ENCODE results near the gene THBS1.

DNA sequence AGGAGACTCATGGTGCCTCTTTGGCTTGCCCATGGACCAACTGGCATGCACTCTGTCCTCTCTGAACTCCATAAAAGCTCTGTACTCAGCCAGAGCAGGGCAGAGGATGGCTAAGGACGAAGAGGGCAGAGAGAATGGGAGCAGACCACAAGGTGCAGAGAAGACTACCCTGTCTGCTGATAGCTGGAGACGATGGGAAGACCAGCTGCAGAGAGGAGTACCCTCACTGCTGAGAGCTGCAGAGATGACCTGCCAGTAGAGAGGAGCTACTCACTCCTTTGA is 65.0 kb downstream of the THBS1 start:
- TF ChIP-seq, protein P1, sequence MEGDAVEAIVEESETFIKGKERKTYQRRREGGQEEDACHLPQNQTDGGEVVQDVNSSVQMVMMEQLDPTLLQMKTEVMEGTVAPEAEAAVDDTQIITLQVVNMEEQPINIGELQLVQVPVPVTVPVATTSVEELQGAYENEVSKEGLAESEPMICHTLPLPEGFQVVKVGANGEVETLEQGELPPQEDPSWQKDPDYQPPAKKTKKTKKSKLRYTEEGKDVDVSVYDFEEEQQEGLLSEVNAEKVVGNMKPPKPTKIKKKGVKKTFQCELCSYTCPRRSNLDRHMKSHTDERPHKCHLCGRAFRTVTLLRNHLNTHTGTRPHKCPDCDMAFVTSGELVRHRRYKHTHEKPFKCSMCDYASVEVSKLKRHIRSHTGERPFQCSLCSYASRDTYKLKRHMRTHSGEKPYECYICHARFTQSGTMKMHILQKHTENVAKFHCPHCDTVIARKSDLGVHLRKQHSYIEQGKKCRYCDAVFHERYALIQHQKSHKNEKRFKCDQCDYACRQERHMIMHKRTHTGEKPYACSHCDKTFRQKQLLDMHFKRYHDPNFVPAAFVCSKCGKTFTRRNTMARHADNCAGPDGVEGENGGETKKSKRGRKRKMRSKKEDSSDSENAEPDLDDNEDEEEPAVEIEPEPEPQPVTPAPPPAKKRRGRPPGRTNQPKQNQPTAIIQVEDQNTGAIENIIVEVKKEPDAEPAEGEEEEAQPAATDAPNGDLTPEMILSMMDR (IDR thresholded peaks at IDR 0.05): no peak
- no peak for TF ChIP-seq POLR2A (IDR thresholded peaks at IDR 0.05)
